H1 (cell line): Measurements from ENCODE around the gene TSC22D1. TPM values are rescaled to one million over a fixed set of nuclear protein-coding genes. Genes with fewer than 3 reads are reported as not detected.

Experiments used
- CTCF ChIA-PET: fragments of 300-600 bp; sonication (Branson Sonifier 250); formaldehyde crosslinking; loops from one replicate; lab custom pipeline; 2021; ENCODE audit not compliant: partially characterized antibody; lab: Charles Lee
- POLR2A ChIA-PET: fragments of 300-600 bp; sonication (Branson Sonifier 250); formaldehyde crosslinking; loops from one replicate; lab custom pipeline; 2021; ENCODE audit warnings: inconsistent platforms; ENCODE audit not compliant: partially characterized antibody; lab: Charles Lee
- DNase-seq, 2 experiments: peaks; one replicate each; pipeline versions ENCODE4 v3.0.0 to v3.0.0-alpha.2; 2010 to 2022; ENCODE audit warnings: low spot score in 2 of 2, low read depth in 1 of 2, mixed read lengths in 1 of 2
- FAIRE-seq: peaks from 2 replicates; lab custom pipeline; 2011; peaks lifted over from hg19 to GRCh38; lab: Jason Lieb, UNC
- H2AFZ ChIP-seq: 2 replicates; pipeline ENCODE4 v1.8.1; 2012; ENCODE audit warnings: low read length, inconsistent platforms
- H2AK5ac ChIP-seq: 2 replicates; pipeline ENCODE4 v1.6.1; 2013; ENCODE audit warnings: low read depth, low read length
- H2BK120ac ChIP-seq: replicated peaks from 2 replicates; pipeline ENCODE3; 2013; ENCODE audit warnings: low read depth, low read length, inconsistent platforms
- H2BK12ac ChIP-seq: 2 replicates; pipeline ENCODE4 v1.6.1; 2013; ENCODE audit warnings: low read depth, low read length
- H2BK15ac ChIP-seq: 2 replicates; pipeline ENCODE4 v1.6.1; 2013; ENCODE audit warnings: low read length
- H2BK20ac ChIP-seq: 2 replicates; pipeline ENCODE4 v1.6.1; 2013; ENCODE audit warnings: low read length
- H2BK5ac ChIP-seq: 2 replicates; pipeline ENCODE4 v1.6.1; 2013; ENCODE audit warnings: low read depth, low read length
- H3K14ac ChIP-seq: 2 replicates; pipeline ENCODE4 v1.6.1; 2013; ENCODE audit warnings: inconsistent platforms; ENCODE audit not compliant: insufficient read length
- H3K18ac ChIP-seq: 2 replicates; pipeline ENCODE4 v1.6.1; 2013; ENCODE audit warnings: low read length; ENCODE audit errors: extremely low read depth
- H3K23ac ChIP-seq: 2 replicates; pipeline ENCODE4 v1.6.1; 2013; ENCODE audit warnings: inconsistent platforms; ENCODE audit not compliant: insufficient read length
- H3K23me2 ChIP-seq: 2 replicates; pipeline ENCODE4 v1.6.1; 2013; ENCODE audit warnings: low read depth, low read length
- H3K27ac ChIP-seq: 2 replicates; pipeline ENCODE4 v1.6.1; 2011; ENCODE audit warnings: low read depth, low read length, inconsistent platforms
- H3K27me3 ChIP-seq, 4 experiments: replicated peaks in 1 of 4; 1 replicate in 1 of 4; 2 replicates in 3 of 4; pipeline versions ENCODE4 v1.6.1 to v1.8.1; 2011 to 2013; ENCODE audit warnings: low read length in 3 of 4, mild to moderate bottlenecking in 3 of 4, inconsistent platforms in 2 of 4, mixed read lengths in 2 of 4, moderate library complexity in 1 of 4; ENCODE audit not compliant: control insufficient read depth in 3 of 4, insufficient read depth in 3 of 4; ENCODE audit errors: extremely low read depth in 1 of 4
- H3K36me3 ChIP-seq, 4 experiments: 2 replicates each; pipeline versions ENCODE4 v1.6.1 to v1.8.1; 2011 to 2013; ENCODE audit warnings: mild to moderate bottlenecking in 4 of 4, low read length in 3 of 4, moderate library complexity in 2 of 4, control low read depth in 1 of 4, inconsistent platforms in 1 of 4; ENCODE audit not compliant: insufficient read depth in 4 of 4, control insufficient read depth in 2 of 4
- H3K4ac ChIP-seq: replicated peaks from 2 replicates; pipeline ENCODE3; 2013; ENCODE audit warnings: low read length, low read depth, mixed read lengths, inconsistent platforms; ENCODE audit not compliant: insufficient read length
- H3K4me1 ChIP-seq, 4 experiments: replicated peaks in 1 of 4; 1 replicate in 1 of 4; 2 replicates in 3 of 4; pipeline versions ENCODE4 v1.6.1 to v1.8.1; 2011 to 2013; ENCODE audit warnings: low read length in 3 of 4, inconsistent platforms in 2 of 4, mixed read lengths in 1 of 4; ENCODE audit not compliant: insufficient read depth in 4 of 4, control insufficient read depth in 3 of 4
- H3K4me2 ChIP-seq, 2 experiments: 2 replicates each; pipeline versions ENCODE4 v1.6.1 to v1.8.1; 2011 to 2013; ENCODE audit warnings: low read depth in 2 of 2, low read length in 2 of 2, control low read depth in 1 of 2, inconsistent platforms in 1 of 2, mild to moderate bottlenecking in 1 of 2; ENCODE audit not compliant: insufficient read depth in 1 of 2
- H3K4me3 ChIP-seq, 4 experiments: fragments of 200-600, 300-600 bp in 1 of 4; sonication (generic), shearing (Covaris generic), sonication (Bioruptor Twin) in 1 of 4; 2 replicates each; pipeline versions ENCODE4 v1.5.1 to v1.8.1; 2011 to 2016; ENCODE audit warnings: low read length in 4 of 4, low read depth in 3 of 4, control low read depth in 2 of 4, inconsistent platforms in 2 of 4, mild to moderate bottlenecking in 2 of 4, mixed read lengths in 1 of 4, moderate library complexity in 1 of 4; ENCODE audit not compliant: insufficient read depth in 2 of 4; ENCODE audit errors: extremely low read depth in 1 of 4
- H3K56ac ChIP-seq: replicated peaks from 2 replicates; pipeline ENCODE3; 2013; ENCODE audit warnings: low read depth, mild to moderate bottlenecking, mixed read lengths, low read length, inconsistent platforms; ENCODE audit not compliant: insufficient read length
- H3K79me1 ChIP-seq: 2 replicates; pipeline ENCODE4 v1.6.1; 2013; ENCODE audit warnings: low read depth, low read length, control low read depth
- H3K79me2 ChIP-seq, 2 experiments: 2 replicates each; pipeline versions ENCODE4 v1.6.1 to v1.8.1; 2012 to 2013; ENCODE audit warnings: low read length in 2 of 2, mild to moderate bottlenecking in 2 of 2, inconsistent platforms in 1 of 2; ENCODE audit not compliant: insufficient read depth in 2 of 2, control insufficient read depth in 1 of 2
- H3K9ac ChIP-seq, 4 experiments: replicated peaks in 1 of 4; 1 replicate in 1 of 4; 2 replicates in 3 of 4; pipeline versions ENCODE4 v1.6.1 to v1.8.1; 2011 to 2013; ENCODE audit warnings: low read depth in 3 of 4, low read length in 3 of 4, control low read depth in 2 of 4, mild to moderate bottlenecking in 2 of 4, moderate library complexity in 2 of 4, inconsistent platforms in 1 of 4; ENCODE audit errors: extremely low read depth in 1 of 4
- H3K9me3 ChIP-seq, 2 experiments: 2 replicates each; pipeline versions ENCODE4 v1.6.1 to v1.8.1; 2012 to 2013; ENCODE audit warnings: mild to moderate bottlenecking in 2 of 2, moderate library complexity in 2 of 2, control low read depth in 1 of 2, inconsistent platforms in 1 of 2, low read depth in 1 of 2, low read length in 1 of 2, mixed read lengths in 1 of 2; ENCODE audit not compliant: insufficient read depth in 2 of 2
- H4K20me1 ChIP-seq, 2 experiments: replicated peaks in 1 of 2; 2 replicates each; pipeline versions ENCODE3 to v1.8.1; 2011 to 2013; ENCODE audit warnings: inconsistent platforms in 2 of 2, low read length in 2 of 2, mild to moderate bottlenecking in 1 of 2; ENCODE audit not compliant: insufficient read depth in 2 of 2, control insufficient read depth in 1 of 2
- H4K5ac ChIP-seq: 2 replicates; pipeline ENCODE4 v1.6.1; 2013; ENCODE audit warnings: low read length, low read depth, mixed read lengths, inconsistent platforms; ENCODE audit not compliant: insufficient read length
- H4K8ac ChIP-seq: 2 replicates; pipeline ENCODE4 v1.8.0; 2013; ENCODE audit warnings: mild to moderate bottlenecking, moderate library complexity, low read length, inconsistent platforms; ENCODE audit not compliant: insufficient read depth; ENCODE audit errors: extremely low read depth
- H4K91ac ChIP-seq: replicated peaks from 2 replicates; pipeline ENCODE3; 2013; ENCODE audit warnings: low read length, mixed read lengths, inconsistent platforms; ENCODE audit not compliant: insufficient read length
- FOSL1 ChIP-seq: IDR thresholded peaks from 2 replicates; pipeline ENCODE4 v1.6.1; 2011; ENCODE audit warnings: mild to moderate bottlenecking, low read depth, low read length, moderate library complexity; ENCODE audit not compliant: insufficient read depth
- KDM5A ChIP-seq: fragments of 200-600 bp; IDR thresholded peaks from 2 replicates; pipeline ENCODE4 v1.7.1; 2012; ENCODE audit warnings: mild to moderate bottlenecking, low read length, inconsistent platforms, mixed read lengths
- NANOG ChIP-seq: IDR thresholded peaks from 2 replicates; pipeline ENCODE4 v1.6.1; 2011; ENCODE audit warnings: low read length, low read depth, mild to moderate bottlenecking, inconsistent platforms; ENCODE audit not compliant: insufficient read depth, poor library complexity, severe bottlenecking
- RXRA ChIP-seq: IDR thresholded peaks from 2 replicates; pipeline ENCODE4 v1.6.1; 2011; ENCODE audit warnings: low read depth, mild to moderate bottlenecking, low read length, moderate library complexity; ENCODE audit not compliant: insufficient read depth
- SAP30 ChIP-seq: fragments of 300-600 bp; sonication (generic); IDR thresholded peaks from 2 replicates; pipeline ENCODE4 v1.7.1; 2012; ENCODE audit warnings: low read length, moderate library complexity, mild to moderate bottlenecking, inconsistent platforms; ENCODE audit not compliant: insufficient read depth, insufficient replicate concordance
- SP1 ChIP-seq: IDR thresholded peaks from 2 replicates; pipeline ENCODE4 v1.6.1; 2011; ENCODE audit warnings: low read depth, low read length
- WGBS, 2 experiments: shearing (Covaris generic) in 1 of 2; methylation state at CpG; one replicate each; pipeline versions ENCODE4 v1.1.6 to v1.1.7; 2013 to 2015; ENCODE audit warnings: low lambda C conversion rate in 2 of 2, mixed read lengths in 2 of 2, inconsistent platforms in 1 of 2, low coverage in 1 of 2, missing lambda C conversion rate in 1 of 2; ENCODE audit not compliant: insufficient replicate concordance in 2 of 2, insufficient coverage in 1 of 2, insufficient read length in 1 of 2; ENCODE audit errors: extremely low coverage in 1 of 2, missing lambda C conversion rate in 1 of 2; 5-methylcytosine and 5-hydroxymethylcytosine counted together
- polyA plus RNA-seq, 7 experiments: library from polyadenylated mRNA; depleted of rRNA in 3 of 7; stranded (reverse) in 5 of 7; unstranded in 2 of 7; fragments of >200 nt in 5 of 7; fragments of 200-250 nt in 2 of 7; gene quantifications; 1 replicate in 5 of 7; 2 replicates in 1 of 7; 4 replicates in 1 of 7; pipeline versions ENCODE4 v1.2.1 to v1.2.3, GENCODE V29; 2011 to 2013; ENCODE audit warnings: missing spikeins in 2 of 7, mixed read lengths in 2 of 7
- total RNA-seq: library from RNA; stranded (reverse); fragmentation: NEBNext Ultra II Directional; extraction: Animal tissue kit (Norgen Biotek cat#: 25700); gene quantifications from 2 replicates; pipeline ENCODE4 v1.2.1, GENCODE V29; 2021

The TSC22D1 gene
- total and polyA plus RNA-seq, 2 of the 8 experiments (the other 6 are each of a cell fraction or from before 2014, with no cell fraction given), result 52.6 to 80.9 TPM

DNA sequence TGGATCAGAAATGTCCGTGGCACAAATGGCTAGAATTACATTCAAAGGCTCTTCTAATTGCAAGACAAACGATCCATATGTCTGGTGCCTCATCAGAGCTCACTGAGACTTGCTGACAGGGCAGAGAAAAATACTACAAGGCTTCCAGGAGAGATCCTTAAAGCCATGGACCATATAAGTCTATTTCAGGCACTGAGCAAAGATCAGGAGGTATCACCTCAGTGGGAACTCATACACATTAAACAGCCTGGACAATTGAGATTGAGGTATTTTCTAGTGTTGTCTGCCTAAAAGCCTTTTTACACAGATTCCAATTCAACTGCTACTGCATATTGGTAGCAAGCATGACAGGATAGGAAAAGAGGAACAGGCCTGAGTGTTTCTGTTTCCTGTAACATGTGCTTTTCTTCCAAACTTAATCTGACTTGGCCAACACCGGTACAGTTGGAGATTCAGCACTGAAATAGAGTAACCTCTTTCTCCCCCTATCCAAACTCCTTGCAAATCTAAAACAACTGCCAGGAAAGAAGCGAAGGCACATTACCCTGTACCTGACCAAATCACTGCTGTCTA is 136.6 kb downstream of the TSC22D1 start:
- Histone ChIP-seq H3K18ac (no peak overlapping the region), H3K36me3 (peaks cover under 1 to 2% (median under 1%) of the 10 kb centered on the region in 4 experiments; a peak in 5 of 8 replicates), H3K79me1 (no peaks in the 10 kb centered on the region; the same call in 1 of the 2 replicates), H2BK20ac (no peak overlapping the region), H3K27ac (no peak overlapping the region), H3K23me2 (no peaks in the 10 kb centered on the region), H2BK5ac (no peak overlapping the region), H3K27me3 (no peaks in the 10 kb centered on the region), H3K79me2 (peaks cover 0 to 49% of the 10 kb centered on the region in 2 experiments; a peak in 2 of 4 replicates), H3K4me3 (no peak overlapping the region), H4K20me1 (peaks cover 0 to 1% of the 10 kb centered on the region in 2 experiments), H4K5ac (no peak overlapping the region), H4K91ac (no peak overlapping the region), H3K23ac (no peak overlapping the region), H3K4ac (no peak overlapping the region), H2BK120ac (no peak overlapping the region), H4K8ac (no peak overlapping the region), H3K4me2 (no peak overlapping the region), H3K4me1 (peaks cover 0 to 1% (median under 1%) of the 10 kb centered on the region in 4 experiments; a peak in 4 of 7 replicates), H3K9me3 (no peaks in the 10 kb centered on the region), H2AFZ (no peak overlapping the region), H2BK12ac (no peak overlapping the region), H2AK5ac (no peak overlapping the region), H3K9ac (no peak overlapping the region), H3K56ac (no peak overlapping the region), H2BK15ac (no peak overlapping the region), H3K14ac (no peak overlapping the region)
- ChIA-PET POLR2A (interaction anchor here (1.1 kb wide), 1 partner anchor 33 kb away, joined by 4 read pairs; no protein-coding TSS in a partner anchor), CTCF (interaction anchor here (0.8 to 7.5 kb wide), 12 partner anchors 9 to 534 kb away, joined by 3 to 38 read pairs (median 4); no protein-coding TSS in a partner anchor)
- FAIRE-seq (no peak), DNase-seq (no peak)
- 89% methylated on average over 4 of the region's 4 CpGs; no CpG with 5 or more reads in 1 of the 2 experiments for WGBS, 2 experiments
- TF ChIP-seq SP1 (no peak), FOSL1 (no peak), NANOG (no peak), RXRA (no peak), SAP30 (no peak), KDM5A (no peak)
